Ovary (tissue), 9 donors: ENCODE measurements around the gene INCA1. TPM values are rescaled to one million over a fixed set of nuclear protein-coding genes. Genes with fewer than 3 reads are reported as not detected.

ENCODE experiments used
- DNase-seq, 5 donors: peaks; one replicate each; pipeline ENCODE4 v3.0.0-alpha.2; 2019 to 2020
- H3K27ac ChIP-seq, 2 donors: fragments of 200-600 bp; one replicate each; pipeline versions ENCODE4 v1.5.1 to v1.8.0; 2019 to 2022
- H3K27me3 ChIP-seq: fragments of 200-600 bp; one replicate; pipeline ENCODE4 v1.8.0; 2022
- H3K36me3 ChIP-seq: fragments of 200-600 bp; sonication (generic); one replicate; pipeline ENCODE4 v1.5.1; 2019
- H3K4me1 ChIP-seq: one replicate; pipeline ENCODE4 v1.8.1; 2013; ENCODE audit warnings: mild to moderate bottlenecking, moderate library complexity; ENCODE audit not compliant: insufficient read depth
- H3K4me3 ChIP-seq: fragments of 200-600 bp; sonication (generic); one replicate; pipeline ENCODE4 v1.5.1; 2017
- H3K9me3 ChIP-seq, 2 donors: fragments of 200-600 bp in 1 of 2; sonication (generic) in 1 of 2; one replicate each; pipeline versions ENCODE4 v1.5.1 to v1.8.1; 2013 to 2019; ENCODE audit warnings: mild to moderate bottlenecking in 1 of 2, moderate library complexity in 1 of 2
- EP300 ChIP-seq: sonication (generic); formaldehyde crosslinking; IDR thresholded peaks from one replicate; pipeline ENCODE4 v1.6.1; 2017; ENCODE audit warnings: antibody characterized with exemption
- POLR2A ChIP-seq: fragments of 450-650 bp; IDR thresholded peaks from one replicate; pipeline ENCODE4 v1.6.1; 2017; ENCODE audit warnings: antibody characterized with exemption, mild to moderate bottlenecking, moderate library complexity
- WGBS, 3 donors: extraction: QIAGEN DNeasy Blood & Tissue Kit in 1 of 3; methylation state at CpG; one replicate each; pipeline versions ENCODE4 v1.1.5 to v1.1.7; 2013 to 2017; 5-methylcytosine and 5-hydroxymethylcytosine counted together
- intact Hi-C, 4 donors: fragments of 100-400 bp; cut with DNase I; formaldehyde crosslinking; loops; one replicate each; pipeline versions ENCODE4 v1.11.0 to v1.15.1; 2022 to 2023
- polyA plus RNA-seq, 2 donors: library from polyadenylated mRNA; stranded (reverse); fragments of 200-250 nt in 1 of 2; fragments of 350-450 nt in 1 of 2; fragmentation: Illumina TruSeq in 1 of 2; extraction: RNeasy Lipid Tissue Mini Kit (QIAGEN cat#74804) in 1 of 2; gene quantifications; one replicate each; pipeline ENCODE4 v1.2.3, GENCODE V29; 2013 to 2014
- total RNA-seq, 7 donors: library from RNA; depleted of rRNA in 2 of 7; stranded (reverse); fragments of >200 nt in 2 of 7; fragmentation: NEBNext Ultra II Directional in 3 of 7; extraction: Animal tissue kit (Norgen Biotek cat#: 25700) in 3 of 7; gene quantifications; one replicate each; pipeline versions ENCODE4 v1.1.0 to v1.2.4, GENCODE V29; 2016 to 2023
- TF ChIP-seq, protein P1 (sequence below), 3 donors: fragments of 450-650 bp in 2 of 3; fragments of 200-600 bp in 1 of 3; IDR thresholded peaks; one replicate each; pipeline versions ENCODE4 v1.5.1 to v1.8.0; 2016 to 2022; ENCODE audit warnings: antibody characterized with exemption in 3 of 3, mild to moderate bottlenecking in 1 of 3
- donor health status: DM: no; HTN: no; CAD: no; lungs with moderate emphysema.
- donor health status: DM: no; HTN: no; CAD: no.
- donor health status: Bipolar disorder and iron deficiency.
- donor health status: DM: yes; HTN: yes; CAD: no.
- donor health status: DM: no; HTN: no; CAD: no.
- donor health status: DM: yes; HTN: yes; CAD: no.

The INCA1 gene
- total and polyA plus RNA-seq, 9 donors: 0.95 to 5.0 (median 1.9) TPM

DNA sequence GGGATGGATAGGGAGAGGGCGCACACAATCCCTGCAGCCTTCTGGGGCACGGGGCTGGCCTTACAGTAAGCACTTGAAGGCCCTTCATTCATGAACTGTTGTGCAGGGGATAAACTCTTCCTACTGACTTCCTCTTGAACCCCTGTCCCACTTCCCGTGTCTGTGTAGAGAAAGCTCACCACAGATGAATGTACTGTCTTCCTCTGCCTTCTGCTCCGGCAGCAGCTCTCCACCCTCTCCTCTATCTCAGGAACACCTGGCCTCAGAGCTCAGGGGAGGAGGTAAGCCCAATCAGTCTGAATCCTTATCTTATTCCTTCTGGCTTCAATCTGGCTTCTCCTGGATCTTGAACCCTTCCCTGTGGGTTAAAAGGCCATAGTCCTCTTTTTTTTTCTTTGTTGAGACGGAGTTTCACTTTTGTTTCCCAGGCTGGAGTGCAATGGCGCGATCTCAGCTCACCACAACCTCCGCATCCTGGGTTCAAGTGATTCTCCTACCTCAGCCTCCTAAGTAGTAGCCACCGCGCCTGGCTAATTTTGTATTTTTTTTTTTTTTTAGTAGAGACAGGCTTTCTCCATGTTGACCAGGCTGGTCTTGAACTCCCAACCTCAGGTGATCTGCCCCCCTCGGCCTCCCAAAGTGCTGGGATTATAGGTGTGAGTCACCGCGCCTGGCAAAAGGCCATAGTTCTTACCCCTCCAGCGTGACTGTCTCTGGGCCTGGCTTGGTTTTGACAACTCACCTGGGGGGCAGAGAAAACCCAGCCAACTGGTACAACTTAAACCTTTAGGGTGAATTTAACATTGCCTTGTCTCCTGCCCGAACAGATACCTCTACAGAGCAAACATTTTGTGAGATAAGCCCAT lies 45.1 kb upstream of the INCA1 start:
- Histone ChIP-seq H3K4me1 (no peaks in the 10 kb centered on the region), H3K27me3 (no peaks in the 10 kb centered on the region), H3K4me3 (no peak overlapping the region), H3K9me3 (no peaks in the 10 kb centered on the region), H3K36me3 (no peaks in the 10 kb centered on the region), H3K27ac (no peak overlapping the region)
- TF ChIP-seq EP300: no peak
- WGBS, 3 donors: 86 to 88% (median 86%) methylated on average over 15 of the region's 15 CpGs
- intact Hi-C loops: no loop called here
- DNase-seq: no peak

DNA sequence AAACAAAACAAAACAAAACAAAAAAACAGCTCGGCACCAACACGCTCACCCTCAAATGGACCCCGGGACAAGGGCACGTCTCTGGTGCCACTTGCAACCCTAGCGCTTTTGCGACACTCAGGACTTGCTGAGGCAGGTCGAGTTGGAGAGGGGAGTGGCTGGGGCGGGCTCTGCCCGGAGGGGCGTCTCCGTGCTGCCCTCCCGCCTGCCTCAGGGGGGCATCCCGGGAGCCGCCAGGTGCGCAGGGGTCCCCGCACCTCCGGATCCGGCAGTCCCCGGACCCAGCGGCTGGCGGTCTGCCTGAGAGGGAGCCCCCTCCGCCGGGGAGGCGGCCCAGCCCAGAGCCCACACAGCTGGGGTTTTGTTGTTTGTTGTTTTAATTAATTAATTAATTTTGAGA lies 38.0 kb upstream of the INCA1 start, which contains the start of gene SLC52A1:
TSS of gene SLC52A1 (minus strand) at position 112 of the 400 bp plus-strand sequence. CDS start 820 bp downstream, outside the sequence.
- Histone ChIP-seq H3K27ac (no peak within 1 kb of the TSS), H3K4me1 (peaks cover 2% of the 10 kb centered on the region), H3K4me3 (peak within 1 kb of the TSS; percentile 18), H3K9me3 (no peaks in the 10 kb centered on the region), H3K36me3 (no peaks in the 10 kb centered on the region), H3K27me3 (no peaks in the 10 kb centered on the region)
- 4 to 5% (median 4%) methylated on average over 24 of the region's 24 CpGs for WGBS, 3 donors
- intact Hi-C loops: no loop called here
- no peak for DNase-seq
- TF ChIP-seq POLR2A: no peak
- no peak for TF ChIP-seq EP300
- TF ChIP-seq, protein P1, sequence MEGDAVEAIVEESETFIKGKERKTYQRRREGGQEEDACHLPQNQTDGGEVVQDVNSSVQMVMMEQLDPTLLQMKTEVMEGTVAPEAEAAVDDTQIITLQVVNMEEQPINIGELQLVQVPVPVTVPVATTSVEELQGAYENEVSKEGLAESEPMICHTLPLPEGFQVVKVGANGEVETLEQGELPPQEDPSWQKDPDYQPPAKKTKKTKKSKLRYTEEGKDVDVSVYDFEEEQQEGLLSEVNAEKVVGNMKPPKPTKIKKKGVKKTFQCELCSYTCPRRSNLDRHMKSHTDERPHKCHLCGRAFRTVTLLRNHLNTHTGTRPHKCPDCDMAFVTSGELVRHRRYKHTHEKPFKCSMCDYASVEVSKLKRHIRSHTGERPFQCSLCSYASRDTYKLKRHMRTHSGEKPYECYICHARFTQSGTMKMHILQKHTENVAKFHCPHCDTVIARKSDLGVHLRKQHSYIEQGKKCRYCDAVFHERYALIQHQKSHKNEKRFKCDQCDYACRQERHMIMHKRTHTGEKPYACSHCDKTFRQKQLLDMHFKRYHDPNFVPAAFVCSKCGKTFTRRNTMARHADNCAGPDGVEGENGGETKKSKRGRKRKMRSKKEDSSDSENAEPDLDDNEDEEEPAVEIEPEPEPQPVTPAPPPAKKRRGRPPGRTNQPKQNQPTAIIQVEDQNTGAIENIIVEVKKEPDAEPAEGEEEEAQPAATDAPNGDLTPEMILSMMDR (IDR thresholded peaks at IDR 0.05): no peak

DNA sequence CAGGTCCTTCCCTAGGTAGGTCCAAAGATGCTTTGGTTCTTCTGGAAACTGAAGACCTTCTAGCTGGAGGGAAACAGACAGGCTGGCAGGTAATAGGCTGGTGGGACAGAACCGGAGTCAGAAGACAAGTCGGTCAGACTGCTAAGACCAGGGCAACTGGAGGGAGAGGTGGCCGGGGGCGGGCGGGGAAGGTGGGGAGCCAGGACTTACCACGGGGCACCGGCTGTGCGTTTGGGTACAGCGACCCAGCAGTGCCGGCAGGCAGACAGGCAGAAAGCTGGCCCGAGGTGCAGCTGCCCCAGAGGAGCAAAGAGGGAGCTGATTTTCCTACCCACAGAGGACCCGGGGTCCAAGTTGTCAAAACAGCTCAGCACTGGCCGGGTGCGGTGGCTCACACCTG lies 37.3 kb upstream of the INCA1 start:
- intact Hi-C loops: no loop called here
- TF ChIP-seq, protein P1 (IDR thresholded peaks at IDR 0.05): no peak
- TF ChIP-seq POLR2A (no peak), EP300 (no peak)
- WGBS, 3 donors: 70 to 85% (median 84%) methylated on average over 14 of the region's 14 CpGs

DNA sequence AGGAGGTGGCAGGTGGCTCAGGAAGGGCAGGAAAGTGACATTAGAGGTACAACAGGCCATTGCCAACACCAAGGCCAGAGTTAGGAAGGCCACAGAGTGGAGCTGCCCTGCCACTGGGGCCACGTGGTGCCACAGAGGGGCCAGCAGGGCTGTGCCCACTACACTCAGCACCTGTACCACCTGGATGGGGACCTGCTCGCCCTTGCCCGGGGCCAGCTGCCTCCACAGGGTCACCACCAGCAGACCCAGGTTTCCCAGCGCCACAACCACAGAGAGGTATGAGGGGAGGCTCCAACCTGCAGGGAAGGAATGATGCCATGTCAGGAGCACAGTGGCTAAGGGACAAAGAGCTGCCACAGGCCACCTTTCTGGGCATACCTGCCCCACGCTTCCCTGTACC lies 36.7 kb upstream of the INCA1 start:
- no peaks in the 10 kb centered on the region for H3K36me3 ChIP-seq
- H3K9me3 ChIP-seq: no peaks in the 10 kb centered on the region
- peaks cover 2% of the 10 kb centered on the region for H3K4me1 ChIP-seq
- no peak overlapping the region for H3K27ac ChIP-seq
- WGBS, 3 donors: 83 to 88% (median 86%) methylated on average over 4 to 5 of the region's 5 CpGs
- H3K27me3 ChIP-seq: no peaks in the 10 kb centered on the region
- intact Hi-C loops: no loop called here
- no peak overlapping the region for H3K4me3 ChIP-seq
- DNase-seq: no peak
- TF ChIP-seq EP300 (no peak), POLR2A (no peak)
- TF ChIP-seq, protein P1 (IDR thresholded peaks at IDR 0.05): no peak

More for the DNA sequence above, 37.3 kb upstream of the INCA1 start:
- no peak overlapping the region for H3K27ac ChIP-seq
- H3K27me3 ChIP-seq: no peaks in the 10 kb centered on the region
- H3K4me3 ChIP-seq: no peak overlapping the region
- H3K36me3 ChIP-seq: no peaks in the 10 kb centered on the region
- H3K9me3 ChIP-seq: no peaks in the 10 kb centered on the region
- no peak for DNase-seq
- H3K4me1 ChIP-seq: peaks cover 2% of the 10 kb centered on the region
